Measurements from ENCODE around the gene XYLB. TPM values are rescaled to one million over a fixed set of nuclear protein-coding genes. Genes with fewer than 3 reads are reported as not detected.
"Not testable (repeated sequence)": the region's sequence is repeated elsewhere in the genome, so short reads cannot be mapped to it uniquely, and the experiment has no call there.

The XYLB gene
- total RNA-seq, 1 experiment from 2014 or later = 6.6 TPM

DNA sequence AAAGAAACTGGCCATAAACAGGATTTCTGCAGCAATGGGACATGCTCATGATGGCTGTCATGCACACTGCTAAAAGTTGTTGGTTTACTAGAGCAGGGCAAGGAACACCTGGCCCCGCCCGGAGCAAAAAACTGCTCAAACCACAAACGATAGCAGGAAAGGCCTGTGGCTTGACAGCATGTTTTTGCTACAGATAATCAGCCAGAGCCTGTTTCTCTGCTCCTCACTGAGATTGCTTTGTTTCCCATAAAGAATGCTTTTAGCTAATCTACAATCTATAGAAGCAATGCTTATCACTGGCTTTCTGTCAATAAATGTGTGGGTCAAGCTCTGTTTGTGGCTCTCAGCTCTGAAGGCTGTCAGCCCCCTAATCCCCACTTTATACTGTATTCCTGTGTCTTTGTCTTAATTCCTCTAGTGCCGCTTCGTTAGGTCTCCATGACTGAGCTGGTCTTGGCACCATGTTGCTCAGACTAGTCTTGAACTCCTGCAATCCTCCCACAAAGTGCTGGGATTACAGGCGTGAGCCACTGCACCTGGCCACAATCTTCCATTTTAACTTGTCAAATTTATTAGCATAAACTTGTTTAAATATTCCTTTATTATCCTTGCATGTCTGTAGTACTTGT, 80.3 kb downstream of the XYLB start:
- in situ Hi-C loops (cut with HindIII; ENCODE audit: low pct_unique_long_range_greater_than_20kb, low sequenced_read_pairs); H3K4me3 ChIP-seq (ENCODE audit: low read depth in 2 of 2, low read length in 2 of 2); intact Hi-C loops (cut with micrococcal nuclease; ENCODE audit: unreplicated experiment); H3K4me1 ChIP-seq (ENCODE audit: control insufficient read depth, insufficient read depth, low read length); POLR2A ChIA-PET; ATAC-seq; H3K9me3 ChIP-seq (ENCODE audit: control insufficient read depth, insufficient read depth, low read depth, low read length); CTCF ChIA-PET; H3K27me3 ChIP-seq (ENCODE audit: control insufficient read depth, insufficient read depth, low read length); DNase-seq (ENCODE audit: low read depth, low spot score); H3K36me3 ChIP-seq (ENCODE audit: control insufficient read depth, insufficient read depth, low read length); H3K27ac ChIP-seq (ENCODE audit: low read length); BruUV-seq (replicated peaks): not testable (repeated sequence)

DNA sequence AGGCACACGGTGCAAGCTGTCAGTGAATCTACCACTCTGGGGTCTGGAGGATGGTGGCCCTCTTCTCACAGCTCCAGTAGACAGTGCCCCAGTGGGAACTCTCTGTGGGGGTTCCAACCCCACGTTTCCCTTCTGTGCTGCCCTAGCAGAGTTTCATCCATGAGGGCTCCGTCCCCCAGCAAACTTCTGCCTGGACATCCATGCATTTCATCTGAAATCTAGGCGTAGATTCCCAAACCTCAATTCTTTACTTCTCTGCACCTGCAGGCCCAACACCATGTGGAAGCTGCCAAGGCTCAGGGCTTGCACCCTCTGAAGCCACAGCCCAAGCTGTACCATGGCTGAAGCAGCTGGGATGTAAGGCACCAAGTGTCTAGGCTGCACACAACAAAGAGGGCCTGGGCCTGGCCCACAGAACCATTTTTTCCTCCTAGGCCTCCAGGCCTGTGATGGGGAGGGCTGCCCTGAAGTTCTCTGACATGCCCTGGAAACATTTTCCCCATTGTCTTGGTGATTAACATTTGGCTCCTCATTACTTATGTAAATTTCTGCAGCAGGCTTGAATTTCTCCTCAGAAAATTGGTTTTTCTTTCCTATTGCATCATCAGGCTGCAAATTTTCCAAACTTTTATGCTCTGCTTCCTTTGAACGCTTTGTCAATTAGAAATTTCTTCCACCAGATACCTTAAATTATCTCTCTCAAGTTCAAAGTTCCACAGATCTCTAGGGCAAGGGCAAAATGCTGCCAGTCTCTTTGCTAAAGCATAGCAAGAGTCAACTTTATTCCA, 86.5 kb downstream of the XYLB start:
- H3K4me3 ChIP-seq (ENCODE audit: low read depth in 2 of 2, low read length in 2 of 2); H3K9me3 ChIP-seq (ENCODE audit: control insufficient read depth, insufficient read depth, low read depth, low read length); H3K36me3 ChIP-seq (ENCODE audit: control insufficient read depth, insufficient read depth, low read length); H3K27ac ChIP-seq (ENCODE audit: low read length); POLR2A ChIA-PET; ATAC-seq; intact Hi-C loops (cut with micrococcal nuclease; ENCODE audit: unreplicated experiment); H3K4me1 ChIP-seq (ENCODE audit: control insufficient read depth, insufficient read depth, low read length); in situ Hi-C loops (cut with HindIII; ENCODE audit: low pct_unique_long_range_greater_than_20kb, low sequenced_read_pairs); H3K27me3 ChIP-seq (ENCODE audit: control insufficient read depth, insufficient read depth, low read length); DNase-seq (ENCODE audit: low read depth, low spot score); BruUV-seq (replicated peaks); CTCF ChIA-PET: not testable (repeated sequence)

DNA sequence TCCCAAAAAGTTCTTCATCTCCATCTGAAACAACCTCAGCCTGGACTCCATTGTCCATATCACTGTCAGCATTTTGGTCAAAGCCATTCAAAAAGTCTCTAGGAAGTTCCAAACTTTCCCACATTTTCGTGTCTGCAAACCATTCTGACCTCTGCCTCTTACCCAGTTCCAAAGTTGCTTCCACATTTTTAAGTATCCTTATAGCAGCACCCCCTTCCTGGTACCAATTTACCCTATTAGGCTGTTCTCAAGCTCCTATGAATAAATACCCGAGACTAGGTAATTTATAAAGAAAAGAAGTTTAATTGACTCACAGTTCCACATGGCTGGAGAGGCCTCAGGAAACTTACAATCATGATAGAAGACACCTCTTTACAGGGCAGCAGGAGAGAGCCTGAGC, 87.1 kb downstream of the XYLB start:
- DNase-seq (ENCODE audit: low read depth, low spot score); H3K9me3 ChIP-seq (ENCODE audit: control insufficient read depth, insufficient read depth, low read depth, low read length); H3K4me3 ChIP-seq (ENCODE audit: low read depth in 2 of 2, low read length in 2 of 2); POLR2A ChIA-PET; H3K27me3 ChIP-seq (ENCODE audit: control insufficient read depth, insufficient read depth, low read length); H3K36me3 ChIP-seq (ENCODE audit: control insufficient read depth, insufficient read depth, low read length); CTCF ChIA-PET; intact Hi-C loops (cut with micrococcal nuclease; ENCODE audit: unreplicated experiment); in situ Hi-C loops (cut with HindIII; ENCODE audit: low pct_unique_long_range_greater_than_20kb, low sequenced_read_pairs); ATAC-seq; H3K4me1 ChIP-seq (ENCODE audit: control insufficient read depth, insufficient read depth, low read length); BruUV-seq (replicated peaks); H3K27ac ChIP-seq (ENCODE audit: low read length): not testable (repeated sequence)

DNA sequence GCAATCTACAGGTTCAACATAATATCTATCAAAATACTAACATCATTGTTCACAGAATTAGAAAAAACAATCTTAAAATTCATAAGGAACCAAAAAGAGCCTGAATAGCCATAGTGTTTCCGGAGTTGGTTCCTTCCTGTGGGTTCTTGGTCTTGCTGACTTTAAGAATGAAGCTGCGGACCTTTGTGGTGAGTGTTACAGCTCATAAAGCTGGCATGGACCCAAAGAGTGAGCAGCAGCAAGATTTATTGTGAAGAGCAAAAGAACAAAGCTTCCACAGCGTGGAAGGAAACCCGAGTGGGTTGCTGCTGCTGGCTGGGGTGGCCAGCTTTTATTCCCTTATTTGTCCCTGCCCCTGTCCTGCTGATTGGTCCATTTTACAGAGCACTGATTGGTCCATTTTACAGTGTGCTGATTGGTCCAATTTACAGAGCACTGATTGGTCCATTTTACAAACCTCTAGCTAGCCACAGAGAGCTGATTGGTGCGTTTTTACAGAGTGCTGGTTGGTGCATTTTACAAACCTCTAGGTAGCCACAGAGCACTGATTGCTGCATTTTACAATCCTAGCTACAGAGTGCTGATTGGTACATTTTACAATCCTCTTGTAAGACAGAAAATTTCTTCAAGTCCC, 92.0 kb downstream of the XYLB start:
- DNase-seq (ENCODE audit: low read depth, low spot score); H3K9me3 ChIP-seq (ENCODE audit: control insufficient read depth, insufficient read depth, low read depth, low read length); H3K27me3 ChIP-seq (ENCODE audit: control insufficient read depth, insufficient read depth, low read length); CTCF ChIA-PET; H3K36me3 ChIP-seq (ENCODE audit: control insufficient read depth, insufficient read depth, low read length); in situ Hi-C loops (cut with HindIII; ENCODE audit: low pct_unique_long_range_greater_than_20kb, low sequenced_read_pairs); intact Hi-C loops (cut with micrococcal nuclease; ENCODE audit: unreplicated experiment); POLR2A ChIA-PET; H3K4me1 ChIP-seq (ENCODE audit: control insufficient read depth, insufficient read depth, low read length); H3K27ac ChIP-seq (ENCODE audit: low read length); BruUV-seq (replicated peaks); H3K4me3 ChIP-seq (ENCODE audit: low read depth in 2 of 2, low read length in 2 of 2); ATAC-seq: not testable (repeated sequence)

DNA sequence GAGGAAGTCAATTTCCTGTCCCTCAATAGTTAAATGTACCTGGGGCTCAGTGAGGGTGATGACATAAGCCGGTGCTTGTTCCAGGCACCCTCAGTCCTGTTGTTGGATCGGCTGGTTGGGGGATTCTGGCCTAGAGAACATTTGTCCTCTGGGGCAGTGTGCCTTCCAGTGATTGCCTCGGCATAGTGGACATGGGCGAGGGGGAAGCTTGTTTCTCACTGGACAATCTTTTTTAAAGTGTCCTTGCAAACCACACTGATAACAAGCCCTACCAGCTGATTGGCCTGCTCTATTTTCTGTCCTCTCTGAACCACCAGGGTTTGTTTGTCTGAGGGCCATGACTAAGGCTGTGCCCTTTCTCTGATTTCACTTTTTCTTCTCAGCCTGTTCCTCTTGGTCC, 96.6 kb downstream of the XYLB start:
- POLR2A ChIA-PET; in situ Hi-C loops (cut with HindIII; ENCODE audit: low pct_unique_long_range_greater_than_20kb, low sequenced_read_pairs); H3K36me3 ChIP-seq (ENCODE audit: control insufficient read depth, insufficient read depth, low read length); CTCF ChIA-PET; H3K4me1 ChIP-seq (ENCODE audit: control insufficient read depth, insufficient read depth, low read length); intact Hi-C loops (cut with micrococcal nuclease; ENCODE audit: unreplicated experiment); H3K27ac ChIP-seq (ENCODE audit: low read length); DNase-seq (ENCODE audit: low read depth, low spot score); ATAC-seq; H3K27me3 ChIP-seq (ENCODE audit: control insufficient read depth, insufficient read depth, low read length); BruUV-seq (replicated peaks); H3K4me3 ChIP-seq (ENCODE audit: low read depth in 2 of 2, low read length in 2 of 2); H3K9me3 ChIP-seq (ENCODE audit: control insufficient read depth, insufficient read depth, low read depth, low read length): not testable (repeated sequence)

Data from Panc1 (cell line).